ENCODE data around the gene ANGPT4. TPM values are rescaled to one million over a fixed set of nuclear protein-coding genes. Genes with fewer than 3 reads are reported as not detected.
"Not testable (repeated sequence)": the region's sequence is repeated elsewhere in the genome, so short reads cannot be mapped to it uniquely, and the experiment has no call there.

ANGPT4 gene
- total RNA-seq, 1 experiment from 2014 or later = not detected

GRCh38 chr20:906001-906520 lies 10.1 kb downstream of the ANGPT4 start:
- no peak for DNase-seq (ENCODE audit: low read depth)

GRCh38 chr20:905396-905961 lies 10.7 kb downstream of the ANGPT4 start:
- DNase-seq (ENCODE audit: low read depth) = no peak

DNA sequence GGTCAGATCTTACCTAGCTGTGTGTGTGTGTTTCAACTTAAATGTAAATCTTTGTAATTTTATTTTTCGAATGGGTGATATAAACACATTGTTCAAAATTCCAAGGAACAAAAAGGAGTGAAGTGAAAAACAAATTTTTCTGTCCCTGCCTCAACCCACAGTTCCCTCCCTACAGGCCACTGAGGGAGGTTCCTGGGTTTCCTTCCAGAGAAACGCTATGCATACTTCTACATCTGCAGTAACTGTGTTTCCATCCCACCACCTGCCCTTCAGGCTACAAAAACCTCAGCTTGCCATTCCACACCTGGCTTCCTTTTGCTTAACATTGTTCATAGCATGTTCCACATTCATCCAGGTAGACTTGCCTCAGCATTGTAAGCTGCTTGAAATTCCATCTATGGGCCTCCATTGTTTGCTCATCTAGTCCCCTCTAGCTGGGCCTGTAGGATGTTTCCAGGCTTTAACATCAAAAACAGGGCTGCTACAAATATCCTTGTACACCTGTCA lies 12.0 kb downstream of the ANGPT4 start:
- DNase-seq (ENCODE audit: low read depth) = no peak

GRCh38 chr20:897436-897835 lies 18.7 kb downstream of the ANGPT4 start:
- DNase-seq (ENCODE audit: low read depth) = not testable (repeated sequence)

DNA sequence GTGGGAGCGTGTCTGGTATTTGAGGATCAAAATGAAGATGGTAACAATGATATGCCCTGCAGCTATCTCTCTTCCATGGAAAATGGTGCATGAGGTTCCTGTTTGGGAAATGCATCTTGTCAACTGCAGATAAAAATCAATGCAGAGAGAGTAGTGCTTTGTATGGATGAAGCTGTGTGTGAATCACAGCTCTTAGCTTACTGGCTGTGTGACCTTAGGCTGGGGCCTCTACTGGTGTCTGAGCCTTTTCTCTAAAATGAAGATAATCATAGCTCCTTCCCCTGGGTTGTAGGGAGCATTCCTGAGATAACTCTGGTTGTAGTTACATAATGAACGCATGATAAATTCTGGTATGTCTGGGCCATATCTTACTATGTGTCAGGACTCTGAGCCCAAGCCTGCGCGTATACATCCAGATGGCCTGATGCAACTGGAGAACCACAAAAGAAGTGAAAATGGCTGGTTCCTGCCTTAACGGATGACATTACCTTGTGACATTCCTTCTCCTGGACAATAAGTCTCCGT lies 19.6 kb downstream of the ANGPT4 start:
- no peak for DNase-seq (ENCODE audit: low read depth)

DNA sequence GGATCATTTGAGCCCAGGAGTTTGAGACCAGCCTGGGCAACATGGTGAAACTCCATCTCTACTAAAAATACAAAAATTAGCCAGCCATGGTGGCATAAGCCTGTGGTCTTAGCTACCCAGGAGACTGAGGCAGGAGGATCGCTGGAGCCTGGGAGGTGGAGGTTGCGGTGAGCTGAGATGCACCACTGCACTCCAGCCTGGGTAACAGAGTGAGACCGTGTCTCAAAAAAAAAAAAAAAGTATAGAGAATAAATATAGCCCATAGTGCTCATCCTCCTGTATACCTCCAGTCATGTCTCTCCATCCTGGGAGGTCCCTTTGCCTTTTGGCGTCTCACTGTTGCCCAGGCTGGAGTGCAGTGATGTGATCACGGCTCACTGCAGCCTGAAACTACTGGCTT lies 23.8 kb downstream of the ANGPT4 start:
- not testable (repeated sequence) for DNase-seq (ENCODE audit: low read depth)

DNA sequence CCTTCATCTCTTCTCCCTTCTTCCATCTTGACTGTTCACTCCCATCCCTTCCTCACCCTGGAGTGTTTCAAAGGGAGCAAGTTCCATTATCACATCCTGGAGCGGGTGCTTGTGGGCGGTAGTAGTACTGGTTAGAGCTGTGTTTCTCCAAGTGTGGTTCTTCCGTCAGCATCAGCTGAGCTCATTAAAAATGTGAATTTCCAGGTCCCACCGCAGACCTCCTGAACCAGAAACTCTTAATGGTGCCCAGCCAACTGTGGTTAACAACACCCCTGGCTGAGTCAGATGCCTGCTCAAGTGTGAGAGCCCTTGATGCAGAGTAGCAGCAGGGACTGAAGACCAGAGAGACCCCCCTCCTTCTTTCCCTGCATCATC lies 24.4 kb downstream of the ANGPT4 start:
- DNase-seq (ENCODE audit: low read depth) = peak; percentile 28

GRCh38 chr20:891058-891705 lies 25.0 kb downstream of the ANGPT4 start:
- DNase-seq (ENCODE audit: low read depth) = no peak

- DNase-seq (ENCODE audit: low read depth) = no peak
Observed at GRCh38 chr20:890666-891057, 25.5 kb downstream of the ANGPT4 start.

GRCh38 chr20:889932-890463 lies 26.1 kb downstream of the ANGPT4 start:
- DNase-seq (ENCODE audit: low read depth) = no peak

- no peak for DNase-seq (ENCODE audit: low read depth)
Observed at GRCh38 chr20:889106-889505, 27.0 kb downstream of the ANGPT4 start.

DNA sequence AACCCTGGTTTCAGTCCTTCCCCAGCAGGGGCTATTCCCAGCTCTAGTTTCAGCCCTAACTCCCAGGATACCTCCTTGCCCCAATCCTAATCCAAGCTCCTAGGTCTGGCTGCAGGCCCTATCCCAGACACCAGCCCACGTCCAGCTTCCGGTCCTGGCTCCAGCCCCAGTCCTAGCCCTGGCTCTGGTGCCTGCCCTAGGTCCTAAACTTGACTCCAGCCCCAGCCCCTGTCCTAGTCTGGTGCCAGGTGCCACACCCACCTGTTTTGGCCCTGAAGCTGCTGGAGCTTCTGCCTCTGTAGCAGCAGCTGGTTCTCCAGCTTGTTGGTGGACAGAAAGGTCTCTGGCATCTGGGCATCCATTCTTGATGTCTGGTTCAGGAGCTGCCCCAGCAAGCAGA lies 28.1 kb downstream of the ANGPT4 start:
- DNase-seq (ENCODE audit: low read depth) = no peak

GRCh38 chr20:887137-887536 lies 29.0 kb downstream of the ANGPT4 start:
- no peak for DNase-seq (ENCODE audit: low read depth)

GRCh38 chr20:884983-885952 lies 30.9 kb downstream of the ANGPT4 start:
- DNase-seq (ENCODE audit: low read depth) = peak; percentile 32

DNA sequence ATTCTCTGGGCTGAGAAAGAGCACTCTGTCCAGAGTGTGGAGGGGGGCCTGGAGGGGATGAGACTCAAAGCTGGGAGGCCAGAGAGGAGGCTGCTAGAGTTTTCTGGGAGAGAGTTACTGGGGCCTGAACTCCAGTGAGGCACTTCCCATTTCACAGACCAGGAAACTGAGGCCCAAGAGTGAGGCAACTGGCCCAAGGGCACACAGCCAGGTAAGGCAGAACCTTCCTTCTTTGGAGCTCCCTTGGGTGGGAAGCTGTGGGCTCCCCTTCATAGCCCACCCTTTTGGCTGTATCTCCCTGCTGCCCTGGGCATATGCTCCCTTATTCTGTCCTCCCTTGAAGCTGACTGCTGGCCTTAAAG lies 34.4 kb downstream of the ANGPT4 start:
- no peak for DNase-seq (ENCODE audit: low read depth)

DNA sequence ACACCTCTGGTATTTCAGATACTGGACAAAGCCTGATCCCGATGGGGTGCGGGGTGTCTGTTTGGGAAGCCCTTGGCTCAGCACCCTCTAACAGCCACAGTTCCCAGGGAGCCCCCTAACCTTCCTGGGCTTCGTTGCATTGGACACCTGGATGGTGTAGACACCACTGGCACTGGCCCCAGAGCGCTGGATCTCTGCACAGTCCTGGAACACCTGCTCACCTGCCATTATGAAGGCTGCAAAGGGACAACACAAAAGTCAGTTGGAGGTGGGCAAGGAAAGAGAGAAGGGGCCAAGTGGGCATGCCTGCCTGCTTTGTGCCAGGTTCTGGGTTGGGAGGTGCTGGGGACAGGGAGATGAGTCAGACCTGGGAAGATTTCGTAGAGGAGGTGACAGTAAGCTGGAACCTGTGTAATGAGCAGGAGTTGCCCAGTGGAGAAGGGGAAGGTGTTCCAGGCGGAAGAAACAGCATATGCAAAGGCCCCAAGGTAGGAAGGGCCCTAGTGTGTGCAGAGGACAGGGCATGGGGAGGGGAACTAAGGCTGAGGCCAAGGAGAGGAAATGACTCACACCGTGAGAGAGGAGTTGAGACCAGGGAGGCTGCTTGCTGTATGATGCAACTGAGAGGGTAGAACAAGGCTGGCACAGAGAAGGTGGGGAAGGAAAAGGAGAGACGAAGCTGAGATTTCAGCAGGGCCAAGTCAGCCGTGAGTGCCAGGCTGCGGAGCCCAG lies 34.9 kb downstream of the ANGPT4 start:
- DNase-seq (ENCODE audit: low read depth) = peak; percentile 74

- no peak for DNase-seq (ENCODE audit: low read depth)
Observed at GRCh38 chr20:879626-880025, 36.5 kb downstream of the ANGPT4 start.

GRCh38 chr20:878511-879307 lies 37.4 kb downstream of the ANGPT4 start:
- peak; percentile 56 for DNase-seq (ENCODE audit: low read depth)

DNA sequence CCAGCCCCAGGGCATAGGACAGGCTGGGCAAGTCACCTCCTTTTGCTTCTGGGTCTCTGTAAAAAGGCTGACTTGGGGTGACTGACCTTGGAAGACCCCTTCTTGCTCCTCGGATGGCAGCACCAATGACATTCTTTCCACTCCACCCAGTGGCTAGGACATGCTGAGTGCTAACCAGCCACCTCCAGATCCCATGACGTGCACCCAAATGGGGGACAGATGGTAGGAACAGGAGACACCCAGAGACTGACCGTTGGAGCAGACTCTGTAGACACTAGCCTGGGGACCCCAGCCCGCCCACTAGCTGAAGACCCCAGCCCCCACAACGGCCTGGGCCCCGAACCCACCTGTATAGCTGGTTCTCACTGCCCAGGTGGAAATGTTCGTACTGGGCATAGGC lies 38.3 kb downstream of the ANGPT4 start:
- no peak for DNase-seq (ENCODE audit: low read depth)

DNA sequence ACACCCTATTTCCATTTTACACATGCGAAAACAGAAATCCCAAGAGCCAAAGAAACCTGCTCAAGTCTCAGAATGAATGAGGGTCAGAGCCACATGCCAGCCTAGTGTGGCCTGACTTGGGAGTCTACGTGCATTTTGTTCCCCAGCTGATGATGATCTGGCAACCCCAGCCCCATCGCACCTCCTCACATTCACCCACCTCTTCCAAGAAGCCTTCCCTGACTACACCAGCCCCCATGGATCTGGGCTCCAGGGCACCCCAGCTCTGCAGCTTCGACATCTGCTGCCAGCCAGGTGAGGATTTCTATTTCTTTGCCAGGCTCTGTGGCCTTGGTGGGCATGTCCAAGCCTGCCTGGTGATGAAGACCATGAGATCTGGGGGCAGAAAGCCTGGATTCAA lies 41.0 kb downstream of the ANGPT4 start:
- no peak for DNase-seq (ENCODE audit: low read depth)

Measured in RPMI7951 (cell line).